ENCODE data around the gene POM121L2.

DNA sequence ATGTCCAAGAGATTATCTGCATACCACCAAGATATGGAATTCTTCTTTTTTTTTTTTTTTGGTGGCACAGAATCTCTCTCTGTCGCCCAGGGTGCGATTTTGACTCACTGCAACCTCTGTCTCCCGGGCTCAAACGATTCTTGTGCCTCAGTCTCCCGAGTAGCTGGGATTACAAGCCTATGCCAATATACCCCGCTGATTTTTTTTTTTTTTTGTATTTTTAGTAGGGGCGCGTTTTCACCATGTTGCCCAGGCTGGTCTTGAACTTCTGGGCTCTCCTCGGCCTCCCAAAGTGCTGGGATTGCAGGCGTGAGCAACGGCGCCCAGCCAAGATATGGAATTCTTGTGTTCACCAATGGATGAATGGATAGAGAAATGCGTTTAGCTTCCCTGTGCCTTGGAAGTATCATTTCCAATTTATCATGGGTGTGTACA lies 31.0 kb downstream of the POM121L2 start:
- TF ChIP-seq AKNA (CRISPR knock-in tag; IDR thresholded peaks at IDR 0.05; ENCODE audit: borderline replicate concordance) (no peak), PHF20 (CRISPR knock-in tag; IDR thresholded peaks at IDR 0.05) (no peak), ZNF644 (CRISPR knock-in tag; IDR thresholded peaks at IDR 0.05; ENCODE audit: low read depth) (no peak), PLSCR1 (CRISPR knock-in tag; IDR thresholded peaks at IDR 0.05; ENCODE audit: borderline replicate concordance) (no peak), TIGD3 (CRISPR knock-in tag; IDR thresholded peaks at IDR 0.05; ENCODE audit: borderline replicate concordance) (no peak), ZNF558 (CRISPR knock-in tag; IDR thresholded peaks at IDR 0.05; ENCODE audit: borderline replicate concordance) (no peak), KDM1A (CRISPR knock-in tag; IDR thresholded peaks at IDR 0.05) (no peak), ZNF556 (CRISPR knock-in tag; IDR thresholded peaks at IDR 0.05; ENCODE audit: borderline replicate concordance) (no peak), RAD21 (CRISPR knock-in tag; IDR thresholded peaks at IDR 0.05) (no peak), HMG20B (CRISPR knock-in tag; conservative IDR thresholded peaks at IDR 0.05) (no peak)
- TF ChIP-seq, protein P1, sequence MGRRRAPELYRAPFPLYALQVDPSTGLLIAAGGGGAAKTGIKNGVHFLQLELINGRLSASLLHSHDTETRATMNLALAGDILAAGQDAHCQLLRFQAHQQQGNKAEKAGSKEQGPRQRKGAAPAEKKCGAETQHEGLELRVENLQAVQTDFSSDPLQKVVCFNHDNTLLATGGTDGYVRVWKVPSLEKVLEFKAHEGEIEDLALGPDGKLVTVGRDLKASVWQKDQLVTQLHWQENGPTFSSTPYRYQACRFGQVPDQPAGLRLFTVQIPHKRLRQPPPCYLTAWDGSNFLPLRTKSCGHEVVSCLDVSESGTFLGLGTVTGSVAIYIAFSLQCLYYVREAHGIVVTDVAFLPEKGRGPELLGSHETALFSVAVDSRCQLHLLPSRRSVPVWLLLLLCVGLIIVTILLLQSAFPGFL (CRISPR knock-in tag; IDR thresholded peaks at IDR 0.05) = no peak

All from HepG2 (cell line).